GM19463 (cell line): ENCODE measurements around the gene AMZ1.

Experiments used
- ATAC-seq: cut with Tn5 transposase; IDR thresholded peaks from one replicate; pipeline ENCODE4 v1.9.1; 2021; ENCODE audit warnings: mild to moderate bottlenecking, moderate library complexity; ENCODE audit not compliant: unreplicated experiment

AMZ1 gene

GRCh38 chr7:2764621-2765020 is 76.6 kb downstream of the AMZ1 start:
- ATAC-seq: no peak
